AG08395 (cell line): ENCODE measurements around the gene LRCOL1.

Experiments
- DNase-seq: peaks from one replicate; pipeline ENCODE4 v3.0.0; 2012; ENCODE audit warnings: mixed read lengths, low spot score

The LRCOL1 gene

GRCh38 chr12:132610051-132610759, at the start of gene LRCOL1:
LRCOL1 (minus strand) TSS chr12:132610582; CDS start chr12:132606251, 4,331 bp downstream.
- DNase-seq = peak; percentile 81

DNA sequence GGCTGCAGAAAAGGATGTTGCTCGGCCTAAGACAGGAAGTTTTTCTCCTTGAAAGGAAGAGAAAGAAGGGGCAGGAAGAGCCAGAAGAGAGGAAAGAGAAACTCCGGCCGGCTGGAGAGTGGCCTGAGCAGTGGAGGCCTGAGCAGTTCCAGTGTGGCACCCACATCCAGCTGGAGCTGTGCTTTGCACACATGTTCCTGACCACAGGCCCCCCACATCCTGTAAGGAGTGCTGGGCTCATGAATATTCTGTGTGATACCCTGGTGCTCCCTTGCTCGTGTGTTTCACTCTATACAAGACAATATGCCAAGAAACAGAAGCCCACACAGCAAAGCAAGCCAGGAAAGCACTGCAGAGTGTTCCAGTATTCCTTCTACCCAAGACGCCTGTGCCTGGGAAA, 49.7 kb upstream of the LRCOL1 start:
- no peak for DNase-seq

GRCh38 chr12:132659146-132659545, 48.8 kb upstream of the LRCOL1 start:
- no peak for DNase-seq

DNA sequence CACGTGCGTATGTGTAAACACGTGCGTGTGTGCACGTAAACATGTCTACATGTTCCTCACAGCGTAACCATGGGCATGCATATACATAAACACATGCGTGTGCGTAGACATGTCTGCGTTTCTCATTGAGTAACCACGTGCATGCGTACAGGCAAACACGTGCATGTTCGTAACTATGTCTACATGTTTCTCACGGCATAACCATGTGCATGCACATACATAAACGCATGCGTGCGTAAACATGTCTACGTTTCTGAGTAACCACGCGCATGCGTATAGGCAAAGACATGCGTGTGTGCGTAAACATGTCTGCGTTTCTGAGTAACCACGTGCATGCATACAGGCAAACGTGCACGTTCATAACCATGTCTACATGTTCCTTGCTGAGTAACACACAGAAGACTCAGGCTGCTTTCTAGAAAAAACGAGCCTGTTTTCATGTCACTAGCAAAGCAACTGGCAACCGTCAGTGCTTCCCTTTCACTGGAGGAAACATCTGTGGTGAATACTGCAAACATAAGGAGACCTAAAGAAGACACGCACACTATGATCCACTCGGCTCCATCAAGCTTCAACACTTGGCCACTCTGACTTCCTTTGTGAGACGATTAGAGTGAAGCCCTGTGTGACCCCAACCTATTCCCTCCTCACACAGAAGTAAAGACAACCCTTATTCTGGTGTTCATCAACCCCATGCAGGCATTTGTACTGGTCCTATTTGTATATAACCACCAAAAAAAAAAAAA, 47.9 kb upstream of the LRCOL1 start:
- no peak for DNase-seq

GRCh38 chr12:132657004-132657727, 46.8 kb upstream of the LRCOL1 start:
- DNase-seq = no peak

GRCh38 chr12:132653567-132654290, 43.3 kb upstream of the LRCOL1 start:
- no peak for DNase-seq

GRCh38 chr12:132651444-132652100, 41.2 kb upstream of the LRCOL1 start:
- no peak for DNase-seq

- no peak for DNase-seq
Observed at GRCh38 chr12:132649226-132649945, 39.0 kb upstream of the LRCOL1 start.

- no peak for DNase-seq
Observed at GRCh38 chr12:132648616-132649225, 38.3 kb upstream of the LRCOL1 start.

- DNase-seq = no peak
Observed at GRCh38 chr12:132647858-132648257, 37.5 kb upstream of the LRCOL1 start.

DNA sequence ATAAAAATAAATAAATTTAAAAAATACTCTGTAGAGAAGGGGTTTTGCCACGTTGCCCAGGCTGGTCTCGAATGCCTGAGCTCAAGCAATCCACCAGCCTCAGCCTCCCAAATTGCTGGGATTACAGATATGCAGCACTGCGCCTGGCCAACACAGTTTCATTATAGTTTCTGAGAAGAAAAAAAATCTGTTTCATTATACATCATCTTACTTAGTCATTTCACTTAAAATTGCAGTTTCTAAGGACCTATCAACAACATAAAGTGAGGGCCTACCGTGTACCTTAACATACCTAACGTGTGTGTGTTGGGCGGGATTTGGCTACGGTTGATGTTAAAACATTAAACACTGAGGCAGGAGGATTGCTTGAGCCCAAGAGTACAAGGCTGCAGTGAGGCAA, 36.5 kb upstream of the LRCOL1 start:
- no peak for DNase-seq

GRCh38 chr12:132642846-132643835, 32.8 kb upstream of the LRCOL1 start:
- DNase-seq = no peak

GRCh38 chr12:132641811-132642650, 31.6 kb upstream of the LRCOL1 start:
- DNase-seq = no peak

GRCh38 chr12:132640936-132641335, 30.6 kb upstream of the LRCOL1 start:
- no peak for DNase-seq

DNA sequence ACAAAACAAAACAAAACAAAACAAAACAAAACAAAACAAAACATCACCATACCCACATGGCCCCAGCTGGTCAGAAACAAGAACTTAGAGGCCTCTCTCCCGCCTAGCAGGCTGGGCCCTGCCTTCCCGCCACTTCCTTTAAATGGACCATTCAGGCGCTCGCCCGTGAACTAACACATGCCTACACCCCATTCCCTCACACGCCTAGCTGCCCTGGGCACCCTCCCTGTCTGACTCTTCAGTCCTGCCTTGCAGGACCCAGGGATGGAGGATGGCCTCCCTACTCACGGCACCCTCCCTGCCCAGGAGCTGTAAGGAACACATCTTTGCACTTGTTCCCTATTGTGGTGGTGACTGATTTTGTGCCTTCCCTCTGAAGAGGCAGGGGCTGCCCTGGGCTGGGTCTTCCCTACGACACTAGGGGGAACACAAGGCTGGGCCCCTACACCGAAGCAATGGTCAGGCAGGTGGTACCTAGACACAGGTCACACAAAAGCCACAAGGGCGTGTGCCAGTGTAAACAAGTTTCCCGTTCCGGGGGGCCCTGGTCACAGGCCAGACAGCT, 29.7 kb upstream of the LRCOL1 start:
- no peak for DNase-seq

DNA sequence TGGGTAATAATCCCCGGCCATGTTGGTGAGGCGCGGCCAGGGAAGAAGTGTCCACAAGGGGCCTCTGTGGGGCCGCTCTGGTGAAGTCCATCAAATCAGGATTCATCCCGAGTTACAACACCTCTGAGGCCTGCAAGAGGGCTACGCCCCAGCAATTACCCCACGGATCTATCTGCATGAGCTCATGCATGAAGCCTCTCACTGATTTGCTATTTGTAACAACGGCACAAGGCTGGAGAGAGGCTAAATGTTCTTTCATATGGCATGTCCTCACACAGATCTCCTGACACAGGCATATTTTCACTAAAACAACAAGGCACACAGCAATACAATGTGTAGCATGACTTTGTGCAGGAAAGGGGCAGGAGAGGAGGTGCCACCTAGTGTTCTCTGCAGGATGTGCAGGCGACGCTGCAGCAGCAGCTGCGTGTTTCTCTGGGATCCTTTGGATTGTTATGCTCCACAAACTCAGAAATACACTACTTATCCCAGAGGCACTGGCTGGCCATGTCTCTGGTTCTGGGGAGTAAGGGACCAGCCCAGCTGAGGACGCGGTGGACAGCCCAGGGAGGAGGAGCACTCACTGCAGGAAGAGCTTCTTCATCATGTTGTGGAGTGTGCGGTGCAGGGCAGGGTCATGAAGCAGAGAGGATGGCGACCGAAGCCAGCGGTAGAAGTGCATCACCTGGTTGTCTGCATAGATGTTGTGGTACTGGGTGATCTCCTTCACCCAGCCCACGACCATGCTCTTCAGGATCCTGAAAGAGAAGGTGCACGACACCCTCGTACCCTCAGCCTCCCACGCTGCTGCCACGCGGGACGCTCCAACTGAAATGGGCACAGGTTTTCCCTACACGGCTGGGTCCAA, 28.4 kb upstream of the LRCOL1 start:
- DNase-seq = peak; percentile 78

DNA sequence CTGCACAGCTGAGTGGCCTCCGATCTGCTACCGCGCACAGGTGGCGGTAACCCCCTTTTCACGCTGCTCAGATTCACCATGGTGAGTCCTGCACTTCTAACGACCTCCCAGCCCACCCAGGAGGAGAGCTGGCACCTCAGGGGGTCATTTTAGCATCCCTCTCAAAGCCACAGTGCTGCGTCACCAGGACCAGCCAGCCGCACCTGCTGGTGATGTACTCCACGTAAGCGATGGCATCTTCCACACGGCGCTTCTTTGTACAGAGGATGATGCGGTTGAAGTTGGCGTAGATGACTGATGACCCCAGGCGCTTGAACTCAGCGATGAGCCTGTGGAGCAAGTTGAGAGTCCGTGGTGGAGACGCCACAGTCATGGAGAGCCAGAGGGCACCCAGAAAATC, 27.4 kb upstream of the LRCOL1 start:
- DNase-seq = no peak
